OCI-LY1 (cell line): ENCODE data around the gene RHOV.

ENCODE experiments used
- H2AFZ ChIP-seq: fragments of 200-600 bp; sonication (generic), shearing (Covaris generic); 2 replicates; pipeline ENCODE4 v1.6.0; 2014; ENCODE audit warnings: antibody characterized with exemption, mild to moderate bottlenecking, low read length
- H3F3A ChIP-seq: fragments of 200-600 bp; sonication (generic), shearing (Covaris generic); 2 replicates; pipeline ENCODE4 v1.6.0; 2014; ENCODE audit warnings: mild to moderate bottlenecking, antibody characterized with exemption, low read length, moderate library complexity; ENCODE audit not compliant: insufficient read depth
- H3K27ac ChIP-seq: fragments of 200-600 bp; sonication (generic); 2 replicates; pipeline ENCODE4 v1.5.1; 2014; ENCODE audit warnings: low read length, mixed run types, mild to moderate bottlenecking, low read depth; ENCODE audit not compliant: poor library complexity, severe bottlenecking
- H3K27me3 ChIP-seq: fragments of 200-600 bp; sonication (generic); 2 replicates; pipeline ENCODE4 v1.6.0; 2014; ENCODE audit warnings: antibody characterized with exemption, mild to moderate bottlenecking, low read length, moderate library complexity; ENCODE audit not compliant: insufficient read depth
- H3K36me3 ChIP-seq: fragments of 200-600 bp; sonication (generic); 2 replicates; pipeline ENCODE4 v1.6.1; 2014; ENCODE audit warnings: mild to moderate bottlenecking, antibody characterized with exemption, low read length, moderate library complexity, mixed read lengths; ENCODE audit not compliant: insufficient read depth
- H3K4me1 ChIP-seq: fragments of 200-600 bp; sonication (generic); 2 replicates; pipeline ENCODE4 v1.5.1; 2014; ENCODE audit warnings: mild to moderate bottlenecking, low read length, moderate library complexity; ENCODE audit not compliant: insufficient read depth, severe bottlenecking
- H3K4me2 ChIP-seq: fragments of 200-600 bp; sonication (generic), shearing (Covaris generic); 2 replicates; pipeline ENCODE4 v1.6.1; 2014; ENCODE audit warnings: low read length
- H3K4me3 ChIP-seq: fragments of 200-600 bp; sonication (generic); 2 replicates; pipeline ENCODE4 v1.5.1; 2014; ENCODE audit warnings: low read length, low read depth, mild to moderate bottlenecking, mixed read lengths; ENCODE audit not compliant: poor library complexity, severe bottlenecking
- H3K79me2 ChIP-seq: fragments of 200-600 bp; shearing (Covaris generic); 2 replicates; pipeline ENCODE4 v1.6.1; 2016; ENCODE audit warnings: mixed run types, low read length, mixed read lengths; ENCODE audit not compliant: insufficient read depth
- H3K9ac ChIP-seq: fragments of 200-600 bp; sonication (generic), shearing (Covaris generic); 2 replicates; pipeline ENCODE4 v1.6.1; 2014; ENCODE audit warnings: mild to moderate bottlenecking, low read length, mixed read lengths
- H3K9me2 ChIP-seq: fragments of 200-600 bp; sonication (generic), shearing (Covaris generic); 2 replicates; pipeline ENCODE4 v1.6.1; 2014; ENCODE audit warnings: low read depth, mild to moderate bottlenecking, low read length, mixed read lengths
- H3K9me3 ChIP-seq: fragments of 200-600 bp; shearing (Covaris generic); 2 replicates; pipeline ENCODE4 v1.6.1; 2014; ENCODE audit warnings: low read length, mixed read lengths
- H4K20me1 ChIP-seq: fragments of 200-600 bp; sonication (generic), shearing (Covaris generic); 2 replicates; pipeline ENCODE4 v1.6.0; 2016; ENCODE audit warnings: mild to moderate bottlenecking, low read length; ENCODE audit not compliant: insufficient read depth
- EZH2 ChIP-seq: fragments of 200-600 bp; sonication (generic), shearing (Covaris generic); IDR thresholded peaks from 2 replicates; pipeline ENCODE4 v1.8.0; 2017; ENCODE audit warnings: borderline replicate concordance, mixed run types, mild to moderate bottlenecking, antibody characterized with exemption, low read length, moderate library complexity, mixed read lengths
- TF ChIP-seq, protein P1 (sequence below): fragments of 200-600 bp; sonication (generic), shearing (Covaris generic); IDR thresholded peaks from 2 replicates; pipeline ENCODE4 v1.5.1; 2017; ENCODE audit warnings: mild to moderate bottlenecking, antibody characterized with exemption, low read length, moderate library complexity, mixed read lengths

Gene RHOV

DNA sequence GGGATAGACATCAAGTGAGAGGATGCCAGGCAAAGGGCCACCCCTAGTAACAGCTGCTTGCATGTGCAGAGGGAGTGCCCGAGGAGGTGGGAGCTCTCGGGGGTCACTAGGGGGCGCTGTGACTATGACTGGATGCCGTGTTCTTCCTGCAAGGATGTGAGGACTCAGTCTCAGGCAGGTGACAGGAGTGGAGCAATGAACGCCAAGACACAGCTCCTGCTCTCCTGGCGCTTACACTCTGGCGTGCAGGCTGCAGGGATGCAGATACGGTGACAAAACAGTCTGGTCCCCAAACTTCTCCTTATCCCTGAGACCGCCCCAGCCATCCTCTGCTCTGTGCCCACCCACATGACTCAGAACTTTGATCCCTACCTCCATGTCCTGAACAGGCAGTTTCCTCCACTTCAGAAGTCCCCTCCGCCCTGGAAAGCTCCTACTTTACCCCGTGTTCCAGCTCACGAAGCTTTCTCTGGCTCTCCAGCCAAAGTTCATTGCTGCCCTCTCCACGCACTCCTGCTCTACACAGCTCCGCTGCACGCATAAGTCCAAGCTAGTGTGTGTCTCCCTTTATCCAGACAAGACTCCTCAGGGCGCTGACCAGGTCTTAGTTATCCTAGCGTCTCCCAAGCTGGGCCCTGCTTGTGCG is 14.7 kb downstream of the RHOV start:
- Histone ChIP-seq H3K9me3 (no peaks in the 10 kb centered on the region), H3K9me2 (no peaks in the 10 kb centered on the region), H3K36me3 (peaks cover 7% of the 10 kb centered on the region; the same call in 1 of the 2 replicates), H3K4me1 (peaks cover 4% of the 10 kb centered on the region), H3K9ac (no peak overlapping the region), H3K4me2 (no peak overlapping the region), H3F3A (no peaks in the 10 kb centered on the region), H3K27me3 (peaks cover 4% of the 10 kb centered on the region; the same call in 1 of the 2 replicates), H3K27ac (no peak overlapping the region), H3K4me3 (no peak overlapping the region), H4K20me1 (no peaks in the 10 kb centered on the region), H3K79me2 (no peaks in the 10 kb centered on the region), H2AFZ (no peak overlapping the region)
- TF ChIP-seq EZH2: no peak
- TF ChIP-seq, protein P1, sequence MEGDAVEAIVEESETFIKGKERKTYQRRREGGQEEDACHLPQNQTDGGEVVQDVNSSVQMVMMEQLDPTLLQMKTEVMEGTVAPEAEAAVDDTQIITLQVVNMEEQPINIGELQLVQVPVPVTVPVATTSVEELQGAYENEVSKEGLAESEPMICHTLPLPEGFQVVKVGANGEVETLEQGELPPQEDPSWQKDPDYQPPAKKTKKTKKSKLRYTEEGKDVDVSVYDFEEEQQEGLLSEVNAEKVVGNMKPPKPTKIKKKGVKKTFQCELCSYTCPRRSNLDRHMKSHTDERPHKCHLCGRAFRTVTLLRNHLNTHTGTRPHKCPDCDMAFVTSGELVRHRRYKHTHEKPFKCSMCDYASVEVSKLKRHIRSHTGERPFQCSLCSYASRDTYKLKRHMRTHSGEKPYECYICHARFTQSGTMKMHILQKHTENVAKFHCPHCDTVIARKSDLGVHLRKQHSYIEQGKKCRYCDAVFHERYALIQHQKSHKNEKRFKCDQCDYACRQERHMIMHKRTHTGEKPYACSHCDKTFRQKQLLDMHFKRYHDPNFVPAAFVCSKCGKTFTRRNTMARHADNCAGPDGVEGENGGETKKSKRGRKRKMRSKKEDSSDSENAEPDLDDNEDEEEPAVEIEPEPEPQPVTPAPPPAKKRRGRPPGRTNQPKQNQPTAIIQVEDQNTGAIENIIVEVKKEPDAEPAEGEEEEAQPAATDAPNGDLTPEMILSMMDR: peak; percentile 90

DNA sequence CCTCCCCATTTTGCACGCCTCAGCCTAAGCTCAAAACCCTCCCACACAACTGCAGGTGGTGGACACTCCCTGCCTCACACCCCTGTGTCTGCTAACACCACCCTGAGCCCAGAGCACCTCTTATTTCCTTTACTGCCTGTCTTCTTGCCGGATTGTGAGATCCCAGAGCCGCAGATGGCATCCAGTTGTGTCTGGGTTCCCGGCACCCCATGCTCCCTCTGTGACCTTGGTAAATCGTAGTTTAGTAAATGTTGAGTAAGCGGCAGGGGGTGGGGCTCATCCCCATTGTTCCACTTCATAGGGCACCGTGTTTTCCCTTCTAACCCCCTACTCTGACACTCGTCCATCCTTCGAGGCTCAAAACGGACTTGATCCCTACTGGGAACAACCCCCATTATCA is 15.3 kb downstream of the RHOV start:
- H4K20me1 ChIP-seq: no peaks in the 10 kb centered on the region
- H3K9me2 ChIP-seq: no peaks in the 10 kb centered on the region
- no peak overlapping the region for H2AFZ ChIP-seq
- peaks cover 7% of the 10 kb centered on the region; the same call in 1 of the 2 replicates for H3K36me3 ChIP-seq
- no peak overlapping the region for H3K4me2 ChIP-seq
- no peaks in the 10 kb centered on the region for H3K27me3 ChIP-seq
- no peak overlapping the region for H3K9ac ChIP-seq
- no peak overlapping the region for H3K4me3 ChIP-seq
- peaks cover 4% of the 10 kb centered on the region for H3K4me1 ChIP-seq
- no peaks in the 10 kb centered on the region for H3K79me2 ChIP-seq
- no peak overlapping the region for H3K27ac ChIP-seq
- no peaks in the 10 kb centered on the region for H3K9me3 ChIP-seq
- H3F3A ChIP-seq: no peaks in the 10 kb centered on the region
- no peak for TF ChIP-seq EZH2
- TF ChIP-seq, protein P1: no peak

DNA sequence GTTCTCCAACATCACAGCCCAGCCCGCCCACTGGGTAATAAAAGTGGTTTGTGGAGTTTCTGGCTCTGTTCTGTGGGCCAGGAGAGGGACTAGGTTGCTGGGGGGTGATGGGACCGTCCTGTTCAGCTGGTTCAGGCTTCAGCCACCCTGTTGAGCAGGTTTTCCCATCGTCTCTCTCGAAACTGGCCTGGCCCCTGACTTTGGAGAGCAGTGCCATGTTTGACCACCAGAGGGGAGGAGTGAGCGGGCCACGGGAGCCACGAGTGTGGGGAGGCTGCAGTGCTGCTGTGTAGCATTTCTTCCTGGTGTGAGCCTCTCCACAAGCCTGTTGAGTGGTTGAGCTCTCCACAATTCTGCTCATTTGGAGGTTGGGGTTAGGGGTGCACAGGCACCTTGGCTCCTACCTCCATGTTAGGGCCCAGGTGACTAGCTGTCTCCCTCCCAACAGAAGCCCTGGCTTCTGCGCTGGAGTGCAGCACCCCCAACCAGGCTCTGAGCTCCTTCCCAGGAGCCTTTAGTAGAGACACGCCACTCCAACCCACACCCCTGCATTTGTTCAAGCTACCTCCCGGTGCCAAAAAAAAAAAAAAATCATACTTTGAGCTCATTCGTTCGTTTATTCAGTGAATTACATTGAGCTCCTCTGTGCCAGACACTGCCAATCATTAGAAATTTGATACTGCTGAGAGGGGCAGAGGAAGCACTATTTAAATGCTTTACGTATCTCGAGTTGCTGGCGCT is 16.3 kb downstream of the RHOV start:
- no peaks in the 10 kb centered on the region for H3K27me3 ChIP-seq
- H3K27ac ChIP-seq: no peak overlapping the region
- peaks cover 4% of the 10 kb centered on the region for H3K4me1 ChIP-seq
- TF ChIP-seq, protein P1: peak; percentile 94
- no peak for TF ChIP-seq EZH2
- no peak overlapping the region for H3K4me3 ChIP-seq
- H3F3A ChIP-seq: no peaks in the 10 kb centered on the region
- no peak overlapping the region for H3K9ac ChIP-seq
- no peaks in the 10 kb centered on the region for H4K20me1 ChIP-seq
- no peaks in the 10 kb centered on the region for H3K9me3 ChIP-seq
- no peaks in the 10 kb centered on the region for H3K79me2 ChIP-seq
- H3K4me2 ChIP-seq: no peak overlapping the region
- no peak overlapping the region for H2AFZ ChIP-seq
- H3K36me3 ChIP-seq: peaks cover 14% of the 10 kb centered on the region; the same call in 1 of the 2 replicates
- no peaks in the 10 kb centered on the region for H3K9me2 ChIP-seq
